Astrocyte of the spinal cord (primary cell): ENCODE data around the gene PERP.

ENCODE experiments used
- DNase-seq: peaks from one replicate; pipeline ENCODE4 v3.0.0; 2011; ENCODE audit warnings: low read depth, low spot score
- H3K4me3 ChIP-seq: 2 replicates; pipeline ENCODE4 v1.5.1; 2011; ENCODE audit warnings: low read depth, mild to moderate bottlenecking, low read length, moderate library complexity
- CTCF ChIP-seq: IDR thresholded peaks from 2 replicates; pipeline ENCODE4 v1.5.1; 2012; ENCODE audit warnings: low read depth, mild to moderate bottlenecking, low read length, inconsistent platforms
- in situ Hi-C: cut with HindIII; loops from 2 replicates; pipeline ENCODE4 v1.10.0; 2017; ENCODE audit warnings: low sequenced_read_pairs

Gene PERP

GRCh38 chr6:138105880-138106664 is 1.1 kb downstream of the PERP start:
- peak overlapping the region; percentile 77 for H3K4me3 ChIP-seq
- DNase-seq = peak; percentile 59
- TF ChIP-seq CTCF = no peak
- in situ Hi-C loops = no loop called here

DNA sequence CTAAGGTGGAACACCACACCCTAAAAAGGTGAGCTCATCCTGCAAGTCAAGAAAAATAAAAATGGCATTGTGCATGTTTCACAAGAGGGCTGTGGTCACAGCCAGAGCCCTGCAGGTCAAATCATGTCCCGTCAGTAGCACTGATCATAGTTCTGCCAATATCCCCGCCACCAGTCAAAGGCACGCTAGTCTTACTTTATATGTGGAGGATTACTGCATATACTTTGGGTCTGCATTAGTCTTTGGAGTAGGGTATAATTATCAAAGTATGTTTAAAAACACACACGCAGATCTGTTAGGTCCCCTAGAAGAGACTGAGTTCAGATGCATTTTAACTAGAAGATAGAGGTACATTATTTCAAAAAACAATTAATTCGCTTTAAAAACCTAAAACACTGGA is 1.8 kb downstream of the PERP start:
- in situ Hi-C loops = no loop called here
- no peak for TF ChIP-seq CTCF
- no peak for DNase-seq
- peak overlapping the region; percentile 77 for H3K4me3 ChIP-seq

DNA sequence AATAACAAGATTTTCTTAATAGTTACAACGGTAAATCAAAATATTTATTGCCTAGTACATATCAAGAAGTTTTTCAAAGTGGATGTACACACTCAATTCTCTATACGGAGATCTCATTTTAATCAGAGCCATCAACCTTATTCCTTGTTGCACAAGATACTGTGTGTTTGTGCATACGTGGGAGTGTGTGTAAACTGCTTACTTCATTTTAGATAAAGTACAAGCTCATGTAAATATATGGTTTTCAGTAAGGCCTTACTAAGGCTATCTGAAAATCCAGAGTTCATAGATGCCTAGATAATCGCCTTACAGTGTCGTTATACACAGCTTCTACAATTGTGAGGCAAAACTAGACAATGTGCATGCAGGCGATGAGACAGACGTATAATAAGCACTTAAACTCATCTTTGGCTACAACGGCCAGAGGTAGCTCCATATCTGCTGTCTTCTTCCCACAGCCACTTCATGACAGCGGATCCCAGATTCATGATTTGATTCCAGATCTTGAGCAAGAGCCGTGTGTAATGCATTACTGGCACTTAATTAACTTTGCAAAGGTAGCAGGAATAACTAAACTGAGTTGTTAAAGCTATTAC is 2.5 kb downstream of the PERP start:
- in situ Hi-C loops = no loop called here
- no peak for DNase-seq
- TF ChIP-seq CTCF = no peak
- H3K4me3 ChIP-seq = no peak overlapping the region

GRCh38 chr6:138103871-138104270 is 3.3 kb downstream of the PERP start:
- no peak for TF ChIP-seq CTCF
- in situ Hi-C loops = no loop called here
- no peak for DNase-seq
- no peak overlapping the region for H3K4me3 ChIP-seq

DNA sequence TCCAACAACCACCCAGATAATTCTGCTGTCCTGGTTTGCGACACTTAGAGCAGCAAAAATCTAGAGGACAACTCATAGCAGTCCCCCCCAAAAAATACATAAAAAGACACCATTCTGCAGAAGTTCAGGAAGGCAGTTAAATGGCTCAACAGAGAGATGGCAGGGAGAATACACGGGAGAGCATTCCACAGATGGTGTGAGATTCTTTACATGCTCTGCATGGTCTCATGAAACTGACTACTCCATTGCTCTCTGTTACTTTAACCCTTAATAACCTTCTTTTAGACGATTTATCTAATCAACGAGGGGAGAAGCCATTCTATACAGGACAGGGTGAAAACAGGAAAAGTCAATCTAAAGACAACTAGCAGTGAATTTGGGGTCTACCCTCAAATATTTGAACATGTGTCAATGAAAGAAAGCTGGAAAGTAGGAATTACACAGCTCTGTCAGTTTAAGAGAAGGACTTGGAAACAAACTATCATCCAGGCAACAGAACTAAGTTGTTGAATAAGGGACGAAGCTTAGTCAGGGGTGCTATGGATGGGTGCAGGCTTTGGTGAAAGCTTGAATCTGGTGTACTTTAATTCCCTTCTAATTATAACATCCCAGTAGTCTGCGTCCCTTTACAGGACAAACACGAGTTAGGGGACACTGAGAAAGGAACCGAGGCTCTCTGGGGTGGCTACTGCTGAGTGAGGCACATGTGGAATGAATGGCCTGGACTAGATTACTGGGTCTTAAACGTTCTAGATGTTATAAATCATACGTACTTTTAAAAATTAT is 5.1 kb downstream of the PERP start:
- no peak overlapping the region for H3K4me3 ChIP-seq
- in situ Hi-C loops = no loop called here
- no peak for DNase-seq
- no peak for TF ChIP-seq CTCF

DNA sequence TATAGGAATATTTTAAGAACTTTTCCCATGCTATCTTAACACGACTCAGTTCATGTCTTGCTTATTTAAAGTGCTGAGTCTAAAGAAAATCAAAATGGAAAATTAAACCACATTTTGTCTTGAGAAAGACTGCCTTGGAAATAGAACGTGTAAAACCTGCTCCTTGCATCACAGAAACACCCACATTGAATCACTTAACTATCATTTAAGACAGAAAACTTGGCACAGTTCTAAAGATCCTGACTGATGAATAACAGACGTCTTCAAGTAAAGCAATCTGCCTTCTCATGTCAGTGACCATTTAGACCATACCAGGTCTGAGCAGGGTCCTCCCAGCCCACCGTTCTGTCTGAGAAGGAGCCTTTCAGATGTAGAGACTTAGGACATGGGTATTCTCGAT is 7.4 kb downstream of the PERP start:
- H3K4me3 ChIP-seq = no peak overlapping the region
- TF ChIP-seq CTCF = no peak
- in situ Hi-C loops = no loop called here
- DNase-seq = peak; percentile 57
